ENCODE measurements around the gene FHOD3. TPM values are rescaled to one million over a fixed set of nuclear protein-coding genes. Genes with fewer than 3 reads are reported as not detected.

Gene FHOD3
- total RNA-seq, 6 experiments from 2014 or later = 0.44 to 1.2 (median 0.62) TPM

- Histone ChIP-seq H3K4me3 (no peak overlapping the region), H3K27me3 (no peaks in the 10 kb centered on the region), H3K36me3 (no peaks in the 10 kb centered on the region), H3K9me3 (no peaks in the 10 kb centered on the region), H3K27ac (no peak overlapping the region), H3K4me1 (no peaks in the 10 kb centered on the region)
- DNase-seq (no peak), ATAC-seq (no peak)
- whole genome bisulfite sequencing (ENCODE audit: insufficient coverage, low coverage, low lambda C conversion rate, missing lambda C conversion rate) = 40% methylated on average over 3 of the region's 3 CpGs
- intact Hi-C loops (cut with DNase I) = no loop called here
- TF ChIP-seq POLR2A (IDR thresholded peaks at IDR 0.05) (no peak), CTCF (IDR thresholded peaks at IDR 0.05) (no peak)
Observed at GRCh38 chr18:36650266-36650665, 352.8 kb downstream of the FHOD3 start.

- no peak overlapping the region for H3K27ac ChIP-seq
- H3K36me3 ChIP-seq = no peaks in the 10 kb centered on the region
- ATAC-seq = no peak
- H3K27me3 ChIP-seq = no peaks in the 10 kb centered on the region
- no peak for TF ChIP-seq CTCF (IDR thresholded peaks at IDR 0.05)
- no peak for TF ChIP-seq POLR2A (IDR thresholded peaks at IDR 0.05)
- WGBS (ENCODE audit: insufficient coverage, low coverage, low lambda C conversion rate, missing lambda C conversion rate) = 40% methylated on average over 6 of the region's 6 CpGs
- H3K4me3 ChIP-seq = no peak overlapping the region
- DNase-seq = no peak
- no peaks in the 10 kb centered on the region for H3K9me3 ChIP-seq
- intact Hi-C loops (cut with DNase I) = no loop called here
- no peaks in the 10 kb centered on the region for H3K4me1 ChIP-seq
Observed at GRCh38 chr18:36650906-36651305, 353.4 kb downstream of the FHOD3 start.

GRCh38 chr18:36652503-36652902 lies 355.0 kb downstream of the FHOD3 start:
- 60% methylated on average over 2 of the region's 10 CpGs for whole genome bisulfite sequencing (ENCODE audit: insufficient coverage, low coverage, low lambda C conversion rate, missing lambda C conversion rate)
- DNase-seq = no peak
- no peaks in the 10 kb centered on the region for H3K36me3 ChIP-seq
- no peak overlapping the region for H3K4me3 ChIP-seq
- TF ChIP-seq CTCF (IDR thresholded peaks at IDR 0.05) (no peak), POLR2A (IDR thresholded peaks at IDR 0.05) (no peak)
- peak in 2 of 4 donors; percentile 9 to 30 for ATAC-seq
- no peak overlapping the region for H3K27ac ChIP-seq
- intact Hi-C loops (cut with DNase I) = no loop called here
- no peaks in the 10 kb centered on the region for H3K4me1 ChIP-seq
- H3K9me3 ChIP-seq = no peaks in the 10 kb centered on the region
- H3K27me3 ChIP-seq = no peaks in the 10 kb centered on the region

- DNase-seq (no peak), ATAC-seq (no peak)
- intact Hi-C loops (cut with DNase I) = no loop called here
- H3K36me3 ChIP-seq = no peaks in the 10 kb centered on the region
- TF ChIP-seq CTCF (IDR thresholded peaks at IDR 0.05) (no peak), POLR2A (IDR thresholded peaks at IDR 0.05) (no peak)
- H3K27me3 ChIP-seq = no peaks in the 10 kb centered on the region
- 58% methylated on average over 8 of the region's 8 CpGs for WGBS (ENCODE audit: insufficient coverage, low coverage, low lambda C conversion rate, missing lambda C conversion rate)
- H3K4me3 ChIP-seq = no peak overlapping the region
- no peaks in the 10 kb centered on the region for H3K4me1 ChIP-seq
- no peak overlapping the region for H3K27ac ChIP-seq
- H3K9me3 ChIP-seq = no peaks in the 10 kb centered on the region
Observed at GRCh38 chr18:36653141-36653869, 355.8 kb downstream of the FHOD3 start.
